H9 (cell line): Measurements from ENCODE around the gene ANTKMT. TPM values are rescaled to one million over a fixed set of nuclear protein-coding genes. Genes with fewer than 3 reads are reported as not detected.

ENCODE experiments used
- DNase-seq: peaks from one replicate; pipeline ENCODE4 v3.0.0-alpha.2; 2017
- H2AFZ ChIP-seq: one replicate; pipeline ENCODE4 v1.6.1; 2013; ENCODE audit warnings: mild to moderate bottlenecking, low read length, control low read depth, moderate library complexity
- H2AK5ac ChIP-seq: 2 replicates; pipeline ENCODE4 v1.6.1; 2013; ENCODE audit warnings: low read length, control low read depth, mixed read lengths; ENCODE audit not compliant: insufficient read length
- H2BK120ac ChIP-seq: one replicate; pipeline ENCODE4 v1.6.1; 2013; ENCODE audit warnings: low read depth, mild to moderate bottlenecking, low read length, control low read depth, inconsistent platforms; ENCODE audit not compliant: poor library complexity, severe bottlenecking
- H2BK12ac ChIP-seq: 2 replicates; pipeline ENCODE4 v1.6.1; 2013; ENCODE audit warnings: low read length, control low read depth, mixed read lengths, low read depth; ENCODE audit not compliant: insufficient read length
- H2BK15ac ChIP-seq: 2 replicates; pipeline ENCODE4 v1.6.1; 2013; ENCODE audit warnings: low read depth, low read length, control low read depth
- H2BK20ac ChIP-seq: one replicate; pipeline ENCODE4 v1.6.1; 2013; ENCODE audit warnings: low read depth, mild to moderate bottlenecking, low read length, control low read depth, inconsistent platforms; ENCODE audit not compliant: poor library complexity, severe bottlenecking
- H2BK5ac ChIP-seq: 2 replicates; pipeline ENCODE4 v1.6.1; 2013; ENCODE audit warnings: low read length, control low read depth, mixed read lengths; ENCODE audit not compliant: insufficient read length
- H3K14ac ChIP-seq: 2 replicates; pipeline ENCODE4 v1.6.1; 2013; ENCODE audit warnings: low read length, control low read depth; ENCODE audit not compliant: insufficient read depth
- H3K18ac ChIP-seq: 2 replicates; pipeline ENCODE4 v1.6.1; 2013; ENCODE audit warnings: low read depth, mild to moderate bottlenecking, mixed read lengths, low read length, control low read depth; ENCODE audit not compliant: insufficient read length
- H3K23ac ChIP-seq: 2 replicates; pipeline ENCODE4 v1.6.1; 2013; ENCODE audit warnings: low read length, control low read depth, mixed read lengths, low read depth; ENCODE audit not compliant: insufficient read length
- H3K23me2 ChIP-seq: 2 replicates; pipeline ENCODE4 v1.6.1; 2013; ENCODE audit warnings: low read depth, mild to moderate bottlenecking, mixed read lengths, low read length, control low read depth; ENCODE audit not compliant: insufficient read length, poor library complexity, severe bottlenecking
- H3K27ac ChIP-seq: 2 replicates; pipeline ENCODE4 v1.5.1; 2013; ENCODE audit warnings: low read length, control low read depth, mixed read lengths, low read depth; ENCODE audit not compliant: insufficient read length
- H3K27me3 ChIP-seq: 2 replicates; pipeline ENCODE4 v1.6.1; 2013; ENCODE audit warnings: low read length, control low read depth, inconsistent platforms; ENCODE audit not compliant: insufficient read depth
- H3K4ac ChIP-seq: 2 replicates; pipeline ENCODE4 v1.6.1; 2013; ENCODE audit warnings: low read depth, mild to moderate bottlenecking, control low read depth, inconsistent platforms, low read length, moderate library complexity
- H3K4me1 ChIP-seq: 2 replicates; pipeline ENCODE4 v1.6.1; 2013; ENCODE audit warnings: low read length, control low read depth, inconsistent platforms; ENCODE audit not compliant: insufficient read depth
- H3K4me2 ChIP-seq: 2 replicates; pipeline ENCODE4 v1.6.1; 2013; ENCODE audit warnings: low read length, control low read depth, mixed read lengths; ENCODE audit not compliant: insufficient read length, insufficient read depth
- H3K56ac ChIP-seq: 2 replicates; pipeline ENCODE4 v1.6.1; 2013; ENCODE audit warnings: low read depth, mild to moderate bottlenecking, mixed read lengths, low read length, control low read depth; ENCODE audit not compliant: insufficient read length
- H3K79me1 ChIP-seq: 2 replicates; pipeline ENCODE4 v1.6.1; 2013; ENCODE audit warnings: low read depth, mild to moderate bottlenecking, moderate library complexity, low read length, control low read depth, inconsistent platforms; ENCODE audit not compliant: insufficient read depth, poor library complexity, severe bottlenecking
- H3K79me2 ChIP-seq: 2 replicates; pipeline ENCODE4 v1.6.1; 2013; ENCODE audit warnings: low read length, control low read depth, inconsistent platforms; ENCODE audit not compliant: insufficient read depth
- H3K9ac ChIP-seq: 2 replicates; pipeline ENCODE4 v1.6.1; 2013; ENCODE audit warnings: low read length, control low read depth, mixed read lengths; ENCODE audit not compliant: insufficient read length; ENCODE audit errors: extremely low read depth
- H3K9me3 ChIP-seq: one replicate; pipeline ENCODE4 v1.6.1; 2013; ENCODE audit warnings: low read depth, low read length, inconsistent platforms; ENCODE audit not compliant: control insufficient read depth
- H3T11ph ChIP-seq: one replicate; pipeline ENCODE4 v1.6.1; 2013; ENCODE audit warnings: mild to moderate bottlenecking, low read length, control low read depth, inconsistent platforms
- H4K20me1 ChIP-seq: one replicate; pipeline ENCODE4 v1.6.1; 2013; ENCODE audit not compliant: control insufficient read depth, insufficient read length, insufficient read depth
- H4K5ac ChIP-seq: 2 replicates; pipeline ENCODE4 v1.6.1; 2013; ENCODE audit warnings: low read depth, mild to moderate bottlenecking, mixed read lengths, low read length, control low read depth; ENCODE audit not compliant: insufficient read length
- H4K8ac ChIP-seq: replicated peaks from 2 replicates; pipeline ENCODE4 v1.6.1; 2013; ENCODE audit warnings: low read length, control low read depth, mixed read lengths, low read depth; ENCODE audit not compliant: insufficient read length
- H4K91ac ChIP-seq: 2 replicates; pipeline ENCODE4 v1.6.1; 2013; ENCODE audit warnings: low read depth, mild to moderate bottlenecking, moderate library complexity, mixed read lengths, low read length, control low read depth; ENCODE audit not compliant: insufficient read length
- H3K27ac Mint-ChIP-seq, 3 experiments: 2 replicates in 2 of 3; 3 replicates in 1 of 3; pipeline ENCODE4 v1.8.0; 2020 to 2021; ENCODE audit warnings: mixed read lengths in 3 of 3, mild to moderate bottlenecking in 1 of 3, moderate library complexity in 1 of 3
- H3K27me3 Mint-ChIP-seq: 2 replicates; pipeline ENCODE4 v1.8.0; 2021; ENCODE audit warnings: low read depth, mild to moderate bottlenecking, moderate library complexity, mixed read lengths
- H3K36me3 Mint-ChIP-seq, 3 experiments: 2 replicates in 2 of 3; 3 replicates in 1 of 3; pipeline ENCODE4 v1.8.0; 2020 to 2021; ENCODE audit warnings: low read depth in 3 of 3, mixed read lengths in 3 of 3; ENCODE audit not compliant: insufficient read depth in 1 of 3
- H3K4me1 Mint-ChIP-seq, 2 experiments: 2 replicates each; pipeline ENCODE4 v1.8.0; 2020; ENCODE audit warnings: mixed read lengths in 2 of 2
- H3K4me3 Mint-ChIP-seq, 2 experiments: 2 replicates in 1 of 2; 3 replicates in 1 of 2; pipeline ENCODE4 v1.8.0; 2020 to 2021; ENCODE audit warnings: mild to moderate bottlenecking in 2 of 2, mixed read lengths in 2 of 2, moderate library complexity in 1 of 2
- H3K9me3 Mint-ChIP-seq, 2 experiments: 2 replicates in 1 of 2; 3 replicates in 1 of 2; pipeline ENCODE4 v1.8.0; 2020; ENCODE audit warnings: mild to moderate bottlenecking in 2 of 2, mixed read lengths in 2 of 2, moderate library complexity in 1 of 2
- WGBS: extraction: QIAGEN DNeasy Blood & Tissue Kit; methylation state at CpG from one replicate; pipeline ENCODE4 v1.1.7; 2013; ENCODE audit warnings: missing lambda C conversion rate, low lambda C conversion rate, mixed read lengths; ENCODE audit not compliant: insufficient read length; ENCODE audit errors: extremely low coverage; 5-methylcytosine and 5-hydroxymethylcytosine counted together
- total RNA-seq: library from RNA; stranded (reverse); gene quantifications from 2 replicates; pipeline ENCODE4 v1.2.1, GENCODE V29; 2021
- TF ChIP-seq, protein P1 (sequence below): fragments of 200-600 bp; sonication (generic); conservative IDR thresholded peaks from 3 replicates; pipeline ENCODE4 v1.8.0; 2021; ENCODE audit warnings: antibody characterized with exemption, mild to moderate bottlenecking

The ANTKMT gene
- total RNA-seq, 1 experiment from 2014 or later = 31.5 TPM

- H3K4me2 ChIP-seq = no peak overlapping the region
- no peak overlapping the region for H3K27ac ChIP-seq
- no peak overlapping the region; a peak in 1 of 7 replicates for H3K27ac Mint-ChIP-seq
- no peaks in the 10 kb centered on the region for H3K79me1 ChIP-seq
- H2BK120ac ChIP-seq = no peak overlapping the region
- no peak overlapping the region for H2AFZ ChIP-seq
- DNase-seq = peak; percentile 63
- no peak overlapping the region for H2AK5ac ChIP-seq
- no peak overlapping the region for H4K8ac ChIP-seq
- H3K18ac ChIP-seq = no peak overlapping the region
- H3K4me3 Mint-ChIP-seq = peak overlapping the region; percentile 15 to 69; a peak in 3 of 5 replicates
- H3K4ac ChIP-seq = no peak overlapping the region
- H2BK15ac ChIP-seq = no peak overlapping the region
- no peaks in the 10 kb centered on the region for H4K20me1 ChIP-seq
- H3K27me3 Mint-ChIP-seq = peaks cover 4% of the 10 kb centered on the region
- TF ChIP-seq, protein P1, sequence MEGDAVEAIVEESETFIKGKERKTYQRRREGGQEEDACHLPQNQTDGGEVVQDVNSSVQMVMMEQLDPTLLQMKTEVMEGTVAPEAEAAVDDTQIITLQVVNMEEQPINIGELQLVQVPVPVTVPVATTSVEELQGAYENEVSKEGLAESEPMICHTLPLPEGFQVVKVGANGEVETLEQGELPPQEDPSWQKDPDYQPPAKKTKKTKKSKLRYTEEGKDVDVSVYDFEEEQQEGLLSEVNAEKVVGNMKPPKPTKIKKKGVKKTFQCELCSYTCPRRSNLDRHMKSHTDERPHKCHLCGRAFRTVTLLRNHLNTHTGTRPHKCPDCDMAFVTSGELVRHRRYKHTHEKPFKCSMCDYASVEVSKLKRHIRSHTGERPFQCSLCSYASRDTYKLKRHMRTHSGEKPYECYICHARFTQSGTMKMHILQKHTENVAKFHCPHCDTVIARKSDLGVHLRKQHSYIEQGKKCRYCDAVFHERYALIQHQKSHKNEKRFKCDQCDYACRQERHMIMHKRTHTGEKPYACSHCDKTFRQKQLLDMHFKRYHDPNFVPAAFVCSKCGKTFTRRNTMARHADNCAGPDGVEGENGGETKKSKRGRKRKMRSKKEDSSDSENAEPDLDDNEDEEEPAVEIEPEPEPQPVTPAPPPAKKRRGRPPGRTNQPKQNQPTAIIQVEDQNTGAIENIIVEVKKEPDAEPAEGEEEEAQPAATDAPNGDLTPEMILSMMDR = peak; percentile 60
- H3K23me2 ChIP-seq = peaks cover 16% of the 10 kb centered on the region
- no CpG with 5 or more reads among the region's 10 CpGs for WGBS
- peaks cover 15 to 46% (median 44%) of the 10 kb centered on the region in 3 experiments; a peak in 6 of 7 replicates for H3K36me3 Mint-ChIP-seq
- no peak overlapping the region for H4K5ac ChIP-seq
- H3K4me1 Mint-ChIP-seq = peaks cover 10 to 26% of the 10 kb centered on the region in 2 experiments
- H3K23ac ChIP-seq = no peak overlapping the region
- no peak overlapping the region for H2BK20ac ChIP-seq
- H3T11ph ChIP-seq = no peak overlapping the region
- H3K79me2 ChIP-seq = peaks cover 2% of the 10 kb centered on the region; the same call in 1 of the 2 replicates
- H4K91ac ChIP-seq = no peak overlapping the region
- no peak overlapping the region for H3K9ac ChIP-seq
- no peak overlapping the region for H3K14ac ChIP-seq
- H2BK5ac ChIP-seq = no peak overlapping the region
- H3K27me3 ChIP-seq = 0 out of 2 replicates have a peak, but pooled peaks cover under 1% of the 10 kb centered on the region
- no peak overlapping the region for H3K56ac ChIP-seq
- H3K9me3 ChIP-seq = no peaks in the 10 kb centered on the region
- H3K4me1 ChIP-seq = no peaks in the 10 kb centered on the region
- H2BK12ac ChIP-seq = no peak overlapping the region
- no peaks in the 10 kb centered on the region; a peak in 1 of 5 replicates for H3K9me3 Mint-ChIP-seq
These were observed 35.0 kb upstream of the ANTKMT start for GRCh38 chr16:685967-686366.
